Medulla oblongata (tissue), 1 donor: ENCODE results near the gene LAMC1.

ENCODE experiments used
- DNase-seq: peaks from one replicate; pipeline ENCODE4 v3.0.0-alpha.2; 2015; ENCODE audit errors: extremely low spot score

Gene LAMC1

GRCh38 chr1:183023146-183023600, at the start of gene LAMC1:
LAMC1 (plus strand) TSS chr1:183023420; CDS start chr1:183023717, 297 bp downstream.
- peak; percentile 43 for DNase-seq

- no peak for DNase-seq
Measured at GRCh38 chr1:182974506-182975191, 48.6 kb upstream of the LAMC1 start.

GRCh38 chr1:182977480-182977879, 45.7 kb upstream of the LAMC1 start:
- DNase-seq, result no peak

GRCh38 chr1:182978151-182978853, 44.9 kb upstream of the LAMC1 start:
- no peak for DNase-seq

GRCh38 chr1:182984138-182984537, 39.1 kb upstream of the LAMC1 start:
- no peak for DNase-seq

GRCh38 chr1:182984621-182985020, 38.6 kb upstream of the LAMC1 start:
- no peak for DNase-seq

- no peak for DNase-seq
Measured at GRCh38 chr1:182985876-182986275, 37.3 kb upstream of the LAMC1 start.

- no peak for DNase-seq
Measured at GRCh38 chr1:182990413-182991144, 32.6 kb upstream of the LAMC1 start.

GRCh38 chr1:182993746-182994145, 29.5 kb upstream of the LAMC1 start:
- no peak for DNase-seq

- no peak for DNase-seq
Measured at GRCh38 chr1:182995894-182996293, 27.3 kb upstream of the LAMC1 start.

GRCh38 chr1:182996816-182997215, 26.4 kb upstream of the LAMC1 start:
- no peak for DNase-seq

GRCh38 chr1:182998482-182998881, 24.7 kb upstream of the LAMC1 start:
- no peak for DNase-seq

GRCh38 chr1:183000167-183000962, 22.9 kb upstream of the LAMC1 start:
- DNase-seq, result no peak

- no peak for DNase-seq
Measured at GRCh38 chr1:183002267-183002666, 21.0 kb upstream of the LAMC1 start.

- no peak for DNase-seq
Measured at GRCh38 chr1:183002797-183003196, 20.4 kb upstream of the LAMC1 start.

- no peak for DNase-seq
Measured at GRCh38 chr1:183003203-183003602, 20.0 kb upstream of the LAMC1 start.

- no peak for DNase-seq
Measured at GRCh38 chr1:183004141-183004540, 19.1 kb upstream of the LAMC1 start.

GRCh38 chr1:183011859-183012258, 11.4 kb upstream of the LAMC1 start:
- DNase-seq, result no peak

- DNase-seq, result no peak
Measured at GRCh38 chr1:183012301-183012994, 10.8 kb upstream of the LAMC1 start.

- DNase-seq, result no peak
Measured at GRCh38 chr1:183019139-183019740, 4.0 kb upstream of the LAMC1 start.

- no peak for DNase-seq
Measured at GRCh38 chr1:183019860-183020259, 3.4 kb upstream of the LAMC1 start.
